Sigmoid colon (tissue), 3 donors: Measurements from ENCODE around the gene PTBP1.

Source experiments
- CTCF ChIP-seq, 4 experiments: fragments of 450-650 bp in 3 of 4; fragments of 200-600 bp in 1 of 4; IDR thresholded peaks; one replicate each; pipeline ENCODE4 v1.5.1; 2016 to 2019; ENCODE audit warnings: antibody characterized with exemption in 4 of 4, mild to moderate bottlenecking in 3 of 4, moderate library complexity in 2 of 4
- POLR2A ChIP-seq, 2 donors: fragments of 450-650 bp; IDR thresholded peaks; one replicate each; pipeline ENCODE4 v1.6.1; 2016; ENCODE audit warnings: antibody characterized with exemption in 2 of 2, mild to moderate bottlenecking in 2 of 2, moderate library complexity in 2 of 2

GRCh38 chr19:756821-757688 lies 40.2 kb upstream of the PTBP1 start:
- TF ChIP-seq CTCF (IDR thresholded peaks at IDR 0.05) (no peak), POLR2A (IDR thresholded peaks at IDR 0.05) (no peak)
